Aorta (tissue), 5 donors: Measurements from ENCODE around the gene ZDHHC11B. TPM values are rescaled to one million over a fixed set of nuclear protein-coding genes. Genes with fewer than 3 reads are reported as not detected.
"Not testable (repeated sequence)": the region's sequence is repeated elsewhere in the genome, so short reads cannot be mapped to it uniquely, and the experiment has no call there.

ENCODE experiments used
- ATAC-seq: fragments of 200-7000 bp; cut with Tn5 transposase; one replicate; pipeline ENCODE4 v1.9.1; 2022; ENCODE audit warnings: moderate library complexity; ENCODE audit not compliant: low FRiP score
- DNase-seq, 2 donors: peaks; one replicate each; pipeline ENCODE4 v3.0.0-alpha.2; 2020
- H3K27ac ChIP-seq, 2 donors: one replicate each; pipeline ENCODE4 v1.5.1; 2013; ENCODE audit warnings: low read length in 2 of 2, mild to moderate bottlenecking in 2 of 2, moderate library complexity in 2 of 2, control low read depth in 1 of 2, inconsistent platforms in 1 of 2, low read depth in 1 of 2
- H3K27me3 ChIP-seq, 2 donors: one replicate each; pipeline ENCODE4 v1.6.1; 2013; ENCODE audit warnings: control low read depth in 1 of 2, low read length in 1 of 2, mild to moderate bottlenecking in 1 of 2, moderate library complexity in 1 of 2; ENCODE audit not compliant: insufficient read depth in 2 of 2, control insufficient read depth in 1 of 2
- H3K36me3 ChIP-seq, 2 donors: one replicate each; pipeline ENCODE4 v1.6.1; 2013; ENCODE audit warnings: control low read depth in 1 of 2, low read length in 1 of 2, mild to moderate bottlenecking in 1 of 2; ENCODE audit not compliant: insufficient read depth in 2 of 2, control insufficient read depth in 1 of 2
- H3K4me1 ChIP-seq, 2 donors: one replicate each; pipeline ENCODE4 v1.6.1; 2013; ENCODE audit warnings: low read length in 2 of 2, control low read depth in 1 of 2, mild to moderate bottlenecking in 1 of 2, moderate library complexity in 1 of 2; ENCODE audit not compliant: insufficient read depth in 2 of 2, control insufficient read depth in 1 of 2
- H3K4me3 ChIP-seq, 2 donors: one replicate each; pipeline ENCODE4 v1.5.1; 2013; ENCODE audit warnings: low read length in 2 of 2, control low read depth in 1 of 2, mild to moderate bottlenecking in 1 of 2
- H3K9me3 ChIP-seq: one replicate; pipeline ENCODE4 v1.6.1; 2013; ENCODE audit warnings: mild to moderate bottlenecking, low read length; ENCODE audit not compliant: control insufficient read depth
- WGBS, 2 donors: extraction: QIAGEN DNeasy Blood & Tissue Kit; methylation state at CpG; one replicate each; pipeline ENCODE4 v1.1.7; 2013; 5-methylcytosine and 5-hydroxymethylcytosine counted together
- intact Hi-C, 2 donors: fragments of 100-400 bp; cut with DNase I; formaldehyde crosslinking; loops; one replicate each; pipeline versions ENCODE4 v1.14.2 to v1.15.0; 2022
- polyA plus RNA-seq, 2 donors: library from polyadenylated mRNA; stranded (reverse); fragments of 200-250 nt; gene quantifications; one replicate each; pipeline ENCODE4 v1.2.3, GENCODE V29; 2013
- total RNA-seq, 2 donors: library from RNA; stranded (reverse); fragmentation: NEBNext Ultra II Directional; extraction: Animal tissue kit (Norgen Biotek cat#: 25700); gene quantifications; one replicate each; pipeline ENCODE4 v1.2.1, GENCODE V29; 2021
- donor health status: healthy with polysubstance abuse.
- donor health status: Bipolar disorder and iron deficiency.
- donor health status: DM: no; HTN: no; CAD: no.
- donor health status: DM: no; HTN: no; CAD: no.
- donor health status: DM: yes; HTN: yes; CAD: no.

Gene ZDHHC11B
- total and polyA plus RNA-seq, 4 donors, result 2.0 to 17.7 (median 5.2) TPM

DNA sequence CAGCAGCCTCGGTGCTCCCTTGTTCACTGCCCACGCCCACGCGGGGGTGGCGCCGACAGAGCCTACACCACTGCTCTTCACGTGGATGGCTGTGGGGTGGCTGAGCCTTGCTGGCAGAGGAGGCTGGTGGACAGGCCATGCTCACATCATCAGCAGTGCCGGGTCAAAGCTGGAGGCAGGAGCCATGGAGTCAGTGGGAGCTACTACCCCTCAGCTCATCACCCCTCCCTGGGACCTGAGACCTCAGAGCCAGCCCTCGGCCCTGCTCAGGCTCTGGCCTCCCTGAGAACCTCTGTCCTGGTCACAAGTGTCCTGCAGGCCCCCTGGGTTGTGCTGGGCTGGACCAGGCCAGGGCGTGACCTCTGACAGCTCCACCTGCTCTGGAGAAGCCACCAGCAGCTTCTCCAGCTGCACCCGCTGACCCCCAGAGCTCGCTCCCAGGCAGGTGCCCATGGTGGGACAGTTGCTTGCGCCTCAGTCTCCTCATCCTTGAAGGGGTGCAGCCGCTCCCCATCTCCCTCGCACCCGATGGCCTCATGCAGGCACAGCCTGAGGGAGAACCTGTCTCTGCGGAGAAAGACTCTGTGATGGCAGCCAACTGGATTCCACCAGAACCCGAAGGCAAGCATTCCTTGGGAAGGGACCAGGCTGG, 9.5 kb downstream of the ZDHHC11B start:
- H3K4me3 ChIP-seq, H3K4me1 ChIP-seq, H3K27me3 ChIP-seq, H3K27ac ChIP-seq, ATAC-seq, H3K36me3 ChIP-seq, H3K9me3 ChIP-seq: not testable (repeated sequence)
- DNase-seq, result peak; percentile 44 to 82
- intact Hi-C loops, result loop anchor here (5.0 kb wide), 2 partner anchors 88 to 93 kb away; no protein-coding TSS in a partner anchor
- 83 to 87% methylated on average over 18 of the region's 18 CpGs for WGBS, 2 donors

GRCh38 chr5:774304-774703, 10.2 kb downstream of the ZDHHC11B start:
- 96 to 97% methylated on average over 6 of the region's 6 CpGs for WGBS, 2 donors
- H3K4me3 ChIP-seq, H3K9me3 ChIP-seq, H3K27me3 ChIP-seq, H3K36me3 ChIP-seq, H3K4me1 ChIP-seq, H3K27ac ChIP-seq, ATAC-seq, intact Hi-C loops: not testable (repeated sequence)
- DNase-seq, result peak in 1 of 2 donors; percentile 76

GRCh38 chr5:773517-774264, 10.8 kb downstream of the ZDHHC11B start:
- no peaks in the 10 kb centered on the region for H3K4me1 ChIP-seq
- DNase-seq (peak in 1 of 2 donors; percentile 84), ATAC-seq (no peak)
- WGBS, 2 donors, result 88% methylated on average over 9 to 12 of the region's 12 CpGs
- intact Hi-C loops, result no loop called here
- H3K4me3 ChIP-seq, result no peak overlapping the region
- H3K27me3 ChIP-seq, result no peaks in the 10 kb centered on the region
- H3K27ac ChIP-seq, result no peak overlapping the region
- H3K9me3 ChIP-seq, result no peaks in the 10 kb centered on the region
- H3K36me3 ChIP-seq, result no peaks in the 10 kb centered on the region

- H3K4me3 ChIP-seq, ATAC-seq, H3K9me3 ChIP-seq, H3K36me3 ChIP-seq, H3K27ac ChIP-seq, intact Hi-C loops, H3K4me1 ChIP-seq, H3K27me3 ChIP-seq: not testable (repeated sequence)
- 82 to 93% methylated on average over 13 of the region's 13 CpGs for WGBS, 2 donors
- peak in 1 of 2 donors; percentile 80 for DNase-seq
These were observed 11.6 kb downstream of the ZDHHC11B start for GRCh38 chr5:772931-773330.

DNA sequence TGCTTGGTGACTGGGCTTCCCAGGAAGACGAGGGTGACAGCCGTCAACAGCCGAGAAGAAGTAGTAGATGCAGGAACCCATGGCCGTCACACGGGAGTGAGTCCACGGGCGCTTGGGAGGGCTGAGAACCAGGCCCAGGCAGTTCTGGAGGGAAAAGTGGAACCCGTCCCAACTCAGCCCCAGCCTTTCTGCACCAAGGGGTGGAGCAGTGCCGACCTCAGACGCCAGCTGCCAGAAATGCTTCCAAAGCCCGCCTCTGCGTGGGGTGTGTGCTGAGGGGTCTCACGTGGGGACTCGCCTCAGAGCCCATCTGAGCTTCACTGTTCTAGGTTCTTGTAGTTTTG, 12.0 kb downstream of the ZDHHC11B start:
- H3K4me3 ChIP-seq, H3K27me3 ChIP-seq, H3K9me3 ChIP-seq, H3K27ac ChIP-seq, H3K4me1 ChIP-seq, H3K36me3 ChIP-seq, ATAC-seq, intact Hi-C loops: not testable (repeated sequence)
- peak in 1 of 2 donors; percentile 54 for DNase-seq
- WGBS, 2 donors, result 60 to 80% methylated on average over 1 to 5 of the region's 14 CpGs

DNA sequence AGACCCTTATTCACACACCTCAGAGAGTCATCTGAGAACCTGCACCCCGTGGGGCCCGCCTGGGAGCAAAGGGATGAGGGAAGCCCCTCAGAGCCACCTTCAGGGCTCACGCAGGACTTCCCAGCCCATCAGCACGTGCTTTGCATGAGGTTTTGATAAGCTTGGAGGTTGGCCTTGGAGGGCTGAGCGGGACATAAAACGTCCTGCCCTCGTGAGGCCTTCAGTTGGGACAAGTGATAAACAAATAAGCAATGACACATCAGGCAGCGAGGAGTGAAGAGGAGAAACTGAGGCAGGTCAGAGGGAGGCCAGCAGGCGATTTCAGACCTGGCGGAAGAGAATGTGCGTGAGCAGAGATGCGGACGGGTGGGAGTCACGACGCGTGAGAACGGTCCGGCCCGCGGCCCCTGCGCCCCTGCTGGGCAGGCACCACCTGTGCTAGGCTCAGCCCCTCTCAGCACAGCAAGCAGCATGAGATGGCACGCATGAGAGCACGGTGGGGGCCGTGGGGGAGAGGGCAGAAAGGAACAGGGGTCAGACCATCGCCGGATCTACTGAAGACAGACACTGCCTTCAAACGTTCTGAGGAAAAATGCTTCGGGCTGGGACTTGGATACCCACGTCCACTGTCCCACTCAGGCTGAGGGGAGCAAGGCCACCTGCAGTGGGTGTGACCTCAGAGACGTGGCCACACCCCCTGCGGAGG, 12.5 kb downstream of the ZDHHC11B start:
- ATAC-seq, H3K27ac ChIP-seq, H3K9me3 ChIP-seq, H3K4me3 ChIP-seq, H3K36me3 ChIP-seq, H3K27me3 ChIP-seq, H3K4me1 ChIP-seq, intact Hi-C loops: not testable (repeated sequence)
- peak in 1 of 2 donors; percentile 50 for DNase-seq
- WGBS, 2 donors, result 78 to 80% methylated on average over 9 to 12 of the region's 31 CpGs

GRCh38 chr5:771087-771781, 13.3 kb downstream of the ZDHHC11B start:
- H3K27ac ChIP-seq, H3K4me3 ChIP-seq, H3K9me3 ChIP-seq, intact Hi-C loops, H3K4me1 ChIP-seq, ATAC-seq, H3K36me3 ChIP-seq, H3K27me3 ChIP-seq: not testable (repeated sequence)
- WGBS, 2 donors, result 83 to 87% methylated on average over 17 to 19 of the region's 19 CpGs
- DNase-seq, result peak; percentile 43 to 80

GRCh38 chr5:770585-770984, 13.9 kb downstream of the ZDHHC11B start:
- 95 to 96% methylated on average over 8 to 9 of the region's 10 CpGs for whole genome bisulfite sequencing, 2 donors
- DNase-seq, result peak; percentile 37 to 82
- peak; percentile 17 for ATAC-seq
- H3K4me1 ChIP-seq, H3K27ac ChIP-seq, H3K9me3 ChIP-seq, H3K4me3 ChIP-seq, H3K27me3 ChIP-seq, H3K36me3 ChIP-seq, intact Hi-C loops: not testable (repeated sequence)
